Thoracic aorta (tissue), 2 donors: Measurements from ENCODE around the gene CORO7. TPM values are rescaled to one million over a fixed set of nuclear protein-coding genes. Genes with fewer than 3 reads are reported as not detected.
"Not testable (repeated sequence)": the region's sequence is repeated elsewhere in the genome, so short reads cannot be mapped to it uniquely, and the experiment has no call there.

Experiments used
- ATAC-seq: fragments of 150-250 bp; one replicate; pipeline ENCODE4 v1.8.0; 2017; ENCODE audit warnings: low read depth; ENCODE audit not compliant: insufficient number of reproducible peaks, low FRiP score
- DNase-seq: peaks from one replicate; pipeline ENCODE4 v3.0.0-alpha.2; 2020; ENCODE audit warnings: low spot score
- H3K27ac ChIP-seq, 2 donors: fragments of 200-600 bp; sonication (generic); 1 replicate in 1 of 2; 2 replicates in 1 of 2; pipeline ENCODE4 v1.5.1; 2016; ENCODE audit warnings: mild to moderate bottlenecking in 2 of 2, moderate library complexity in 2 of 2
- H3K27me3 ChIP-seq: fragments of 200-600 bp; sonication (generic); replicated peaks from 2 replicates; pipeline ENCODE4 v1.6.0; 2016; ENCODE audit warnings: mild to moderate bottlenecking; ENCODE audit not compliant: insufficient read depth
- H3K36me3 ChIP-seq: fragments of 200-600 bp; sonication (generic); one replicate; pipeline ENCODE4 v1.5.1; 2016
- H3K4me1 ChIP-seq, 2 donors: fragments of 200-600 bp; sonication (generic); 1 replicate in 1 of 2; 2 replicates in 1 of 2; pipeline versions ENCODE4 v1.5.1 to v1.6.0; 2016; ENCODE audit warnings: low read depth in 2 of 2, mild to moderate bottlenecking in 1 of 2; ENCODE audit not compliant: control insufficient read depth in 1 of 2
- H3K4me3 ChIP-seq: fragments of 200-600 bp; sonication (generic); 2 replicates; pipeline ENCODE4 v1.5.1; 2016; ENCODE audit warnings: mild to moderate bottlenecking
- H3K9me3 ChIP-seq: fragments of 200-600 bp; sonication (generic); 2 replicates; pipeline ENCODE4 v1.5.1; 2016
- CTCF ChIP-seq: fragments of 200-600 bp; sonication (generic); IDR thresholded peaks from one replicate; pipeline ENCODE4 v1.5.1; 2019; ENCODE audit warnings: antibody characterized with exemption
- total RNA-seq, 2 donors: library from RNA; depleted of rRNA; stranded (reverse); fragments of >200 nt; gene quantifications; one replicate each; pipeline versions ENCODE4 v1.1.0 to v1.2.3, GENCODE V29; 2016

CORO7 gene
- total RNA-seq, 2 donors from 2014 or later = 71.1 to 79.1 TPM

GRCh38 chr16:4336701-4337539 lies 79.5 kb downstream of the CORO7 start:
- no peak for TF ChIP-seq CTCF
- H3K27me3 ChIP-seq = no peaks in the 10 kb centered on the region
- ATAC-seq = no peak
- H3K4me3 ChIP-seq = no peak overlapping the region
- H3K27ac ChIP-seq = no peak overlapping the region
- DNase-seq = no peak
- no peaks in the 10 kb centered on the region for H3K9me3 ChIP-seq
- H3K36me3 ChIP-seq = peaks cover 49% of the 10 kb centered on the region
- peaks cover 0 to 12% of the 10 kb centered on the region in 2 donors for H3K4me1 ChIP-seq

GRCh38 chr16:4334724-4335495 lies 81.5 kb downstream of the CORO7 start:
- H3K36me3 ChIP-seq = peaks cover 43% of the 10 kb centered on the region
- no peak for DNase-seq

GRCh38 chr16:4333714-4334113 lies 82.7 kb downstream of the CORO7 start:
- H3K4me1 ChIP-seq = peaks cover 7 to 22% of the 10 kb centered on the region in 2 donors
- not testable (repeated sequence) for ATAC-seq, DNase-seq, H3K27me3 ChIP-seq, H3K9me3 ChIP-seq, H3K4me3 ChIP-seq, H3K27ac ChIP-seq
- peaks cover 43% of the 10 kb centered on the region for H3K36me3 ChIP-seq

More at GRCh38 chr16:4334724-4335495, 81.5 kb downstream of the CORO7 start:
- no peak for TF ChIP-seq CTCF
- no peak for ATAC-seq
- Histone ChIP-seq H3K27ac (no peak overlapping the region), H3K9me3 (no peaks in the 10 kb centered on the region), H3K4me3 (no peak overlapping the region), H3K4me1 (peaks cover 0 to 14% of the 10 kb centered on the region in 2 donors), H3K27me3 (no peaks in the 10 kb centered on the region)

GRCh38 chr16:4333308-4333638 lies 83.1 kb downstream of the CORO7 start:
- DNase-seq = no peak
- no peak for TF ChIP-seq CTCF
- peaks cover 42% of the 10 kb centered on the region for H3K36me3 ChIP-seq

GRCh38 chr16:4332623-4333307 lies 83.6 kb downstream of the CORO7 start:
- TF ChIP-seq CTCF = no peak
- DNase-seq (no peak), ATAC-seq (no peak)
- Histone ChIP-seq H3K4me3 (no peak overlapping the region), H3K27me3 (no peaks in the 10 kb centered on the region), H3K27ac (no peak overlapping the region), H3K9me3 (no peaks in the 10 kb centered on the region), H3K4me1 (peaks cover 16 to 31% of the 10 kb centered on the region in 2 donors), H3K36me3 (peaks cover 37% of the 10 kb centered on the region)

More at GRCh38 chr16:4333308-4333638, 83.1 kb downstream of the CORO7 start:
- H3K9me3 ChIP-seq = no peaks in the 10 kb centered on the region
- H3K27me3 ChIP-seq = no peaks in the 10 kb centered on the region
- H3K4me1 ChIP-seq = peaks cover 11 to 26% of the 10 kb centered on the region in 2 donors
- no peak for ATAC-seq
- H3K4me3 ChIP-seq = no peak overlapping the region
- no peak overlapping the region for H3K27ac ChIP-seq
